ENCODE data around the gene PLCL2.

PLCL2 gene

GRCh38 chr3:16871915-16872842 is 12.6 kb upstream of the PLCL2 start:
- no peaks in the 10 kb centered on the region for H3K36me3 ChIP-seq (replicated peaks; ENCODE audit: low read depth, low read length)
- TF ChIP-seq EZH2phosphoT487 (IDR thresholded peaks at IDR 0.05; ENCODE audit: low read depth): no peak
- no peak for TF ChIP-seq CTCF (IDR thresholded peaks at IDR 0.05; ENCODE audit: low read depth, low read length)
- H3K27ac ChIP-seq (ENCODE audit: low read length): no peak overlapping the region
- no peak overlapping the region for H2AFZ ChIP-seq (ENCODE audit: low read depth, low read length)
- no peak overlapping the region for H3K4me3 ChIP-seq (ENCODE audit: low read length)
- no peak overlapping the region for H3K9ac ChIP-seq (ENCODE audit: low read length)
- H4K20me1 ChIP-seq (ENCODE audit: insufficient read depth, low read length): no peaks in the 10 kb centered on the region
- peaks cover 11% of the 10 kb centered on the region for H3K4me1 ChIP-seq (ENCODE audit: low read length)
- H3K4me2 ChIP-seq (ENCODE audit: low read length): no peak overlapping the region
- H3K9me3 ChIP-seq (ENCODE audit: insufficient read depth, low read length): no peaks in the 10 kb centered on the region
- H3K27me3 ChIP-seq (ENCODE audit: low read depth, low read length): peaks cover 10% of the 10 kb centered on the region
- H3K79me2 ChIP-seq (ENCODE audit: low read length): no peaks in the 10 kb centered on the region

- Histone ChIP-seq H3K79me2 (ENCODE audit: low read length) (no peaks in the 10 kb centered on the region), H3K9me3 (ENCODE audit: insufficient read depth, low read length) (no peaks in the 10 kb centered on the region), H3K27me3 (ENCODE audit: low read depth, low read length) (0 out of 2 replicates have a peak, but pooled peaks cover 3% of the 10 kb centered on the region), H2AFZ (ENCODE audit: low read depth, low read length) (no peak overlapping the region), H3K4me1 (ENCODE audit: low read length) (peaks cover 11% of the 10 kb centered on the region), H3K9ac (ENCODE audit: low read length) (no peak overlapping the region), H4K20me1 (ENCODE audit: insufficient read depth, low read length) (no peaks in the 10 kb centered on the region), H3K36me3 (replicated peaks; ENCODE audit: low read depth, low read length) (no peaks in the 10 kb centered on the region), H3K4me3 (ENCODE audit: low read length) (no peak overlapping the region), H3K4me2 (ENCODE audit: low read length) (no peak overlapping the region), H3K27ac (ENCODE audit: low read length) (no peak overlapping the region)
- TF ChIP-seq EZH2phosphoT487 (IDR thresholded peaks at IDR 0.05; ENCODE audit: low read depth) (no peak), CTCF (IDR thresholded peaks at IDR 0.05; ENCODE audit: low read depth, low read length) (no peak)
Observed at GRCh38 chr3:16873872-16874271, 10.9 kb upstream of the PLCL2 start.

- Histone ChIP-seq H3K4me3 (ENCODE audit: low read length) (no peak overlapping the region), H2AFZ (ENCODE audit: low read depth, low read length) (no peak overlapping the region), H3K79me2 (ENCODE audit: low read length) (no peaks in the 10 kb centered on the region), H3K9ac (ENCODE audit: low read length) (no peak overlapping the region), H4K20me1 (ENCODE audit: insufficient read depth, low read length) (no peaks in the 10 kb centered on the region), H3K27me3 (ENCODE audit: low read depth, low read length) (0 out of 2 replicates have a peak, but pooled peaks cover 3% of the 10 kb centered on the region), H3K9me3 (ENCODE audit: insufficient read depth, low read length) (no peaks in the 10 kb centered on the region), H3K27ac (ENCODE audit: low read length) (no peak overlapping the region), H3K36me3 (replicated peaks; ENCODE audit: low read depth, low read length) (no peaks in the 10 kb centered on the region), H3K4me2 (ENCODE audit: low read length) (peak overlapping the region; percentile 31), H3K4me1 (ENCODE audit: low read length) (peaks cover 11% of the 10 kb centered on the region)
- no peak for TF ChIP-seq CTCF (IDR thresholded peaks at IDR 0.05; ENCODE audit: low read depth, low read length)
- no peak for TF ChIP-seq EZH2phosphoT487 (IDR thresholded peaks at IDR 0.05; ENCODE audit: low read depth)
Observed at GRCh38 chr3:16875876-16876550, 8.7 kb upstream of the PLCL2 start.

- Histone ChIP-seq H3K36me3 (replicated peaks; ENCODE audit: low read depth, low read length) (no peaks in the 10 kb centered on the region), H2AFZ (ENCODE audit: low read depth, low read length) (no peak overlapping the region), H3K79me2 (ENCODE audit: low read length) (no peaks in the 10 kb centered on the region), H3K27ac (ENCODE audit: low read length) (no peak overlapping the region), H3K9me3 (ENCODE audit: insufficient read depth, low read length) (no peaks in the 10 kb centered on the region), H3K4me2 (ENCODE audit: low read length) (no peak overlapping the region), H3K4me1 (ENCODE audit: low read length) (peaks cover 11% of the 10 kb centered on the region), H4K20me1 (ENCODE audit: insufficient read depth, low read length) (no peaks in the 10 kb centered on the region), H3K27me3 (ENCODE audit: low read depth, low read length) (no peaks in the 10 kb centered on the region), H3K4me3 (ENCODE audit: low read length) (no peak overlapping the region), H3K9ac (ENCODE audit: low read length) (no peak overlapping the region)
- TF ChIP-seq CTCF (IDR thresholded peaks at IDR 0.05; ENCODE audit: low read depth, low read length) (no peak), EZH2phosphoT487 (IDR thresholded peaks at IDR 0.05; ENCODE audit: low read depth) (no peak)
Observed at GRCh38 chr3:16877505-16877904, 7.2 kb upstream of the PLCL2 start.
